IMR-90 (cell line): ENCODE results near the gene DPEP3. TPM values are rescaled to one million over a fixed set of nuclear protein-coding genes. Genes with fewer than 3 reads are reported as not detected.

Experiments used
- ATAC-seq: fragments of 200-7000 bp; cut with Tn5 transposase; 2 replicates; pipeline ENCODE4 v1.9.1; 2020; ENCODE audit warnings: low read depth, mild to moderate bottlenecking, moderate library complexity
- BruUV-seq: library from RNA; stranded (reverse); fragments of 400-500 nt; replicated peaks from 2 replicates; lab custom pipeline; 2021; lab: Mats Ljungman, UMichigan
- CTCF ChIA-PET: fragments of 300-600 bp; formaldehyde crosslinking; extraction: SDS; loops from one replicate; lab custom pipeline; 2021; ENCODE audit warnings: antibody characterized with exemption; lab: Yijun Ruan, JAX
- POLR2A ChIA-PET: fragments of 300-600 bp; sonication (Branson Sonifier 250); formaldehyde crosslinking; loops from one replicate; lab custom pipeline; 2022; ENCODE audit warnings: antibody characterized with exemption; ENCODE audit not compliant: unreplicated experiment; lab: Charles Lee
- DNase-seq: peaks from one replicate; pipeline ENCODE4 v3.0.0; 2013
- H2AFZ ChIP-seq: replicated peaks from 2 replicates; pipeline ENCODE3; 2013; ENCODE audit warnings: low read length, mild to moderate bottlenecking; ENCODE audit not compliant: poor library complexity
- H2AK5ac ChIP-seq: 2 replicates; pipeline ENCODE4 v1.6.1; 2013; ENCODE audit warnings: low read depth, low read length, inconsistent platforms
- H2AK9ac ChIP-seq: replicated peaks from 2 replicates; pipeline ENCODE3; 2013; ENCODE audit warnings: mild to moderate bottlenecking, low read depth, low read length, moderate library complexity; ENCODE audit not compliant: poor library complexity
- H2BK120ac ChIP-seq: 2 replicates; pipeline ENCODE4 v1.6.1; 2013; ENCODE audit warnings: low read depth, low read length, inconsistent platforms
- H2BK15ac ChIP-seq: 3 replicates; pipeline ENCODE4 v1.6.1; 2013; ENCODE audit warnings: low read depth, low read length, inconsistent platforms
- H2BK20ac ChIP-seq: 2 replicates; pipeline ENCODE4 v1.6.1; 2013; ENCODE audit warnings: low read depth, mild to moderate bottlenecking, inconsistent platforms, low read length, moderate library complexity
- H2BK5ac ChIP-seq: 2 replicates; pipeline ENCODE4 v1.6.1; 2013; ENCODE audit warnings: mild to moderate bottlenecking, low read depth, low read length, inconsistent platforms; ENCODE audit not compliant: poor library complexity, severe bottlenecking
- H3K14ac ChIP-seq: replicated peaks from 2 replicates; pipeline ENCODE4 v1.6.1; 2013; ENCODE audit warnings: low read depth, low read length, inconsistent platforms
- H3K18ac ChIP-seq: 2 replicates; pipeline ENCODE4 v1.6.1; 2013; ENCODE audit warnings: low read depth, low read length, control low read depth
- H3K23ac ChIP-seq: 2 replicates; pipeline ENCODE4 v1.6.1; 2013; ENCODE audit warnings: low read depth, low read length, inconsistent platforms
- H3K27ac ChIP-seq: 2 replicates; pipeline ENCODE4 v1.5.1; 2013; ENCODE audit warnings: mild to moderate bottlenecking, control low read depth, low read length; ENCODE audit not compliant: insufficient read depth
- H3K27me3 ChIP-seq: 2 replicates; pipeline ENCODE4 v1.6.1; 2013; ENCODE audit warnings: low read length; ENCODE audit not compliant: control insufficient read depth, insufficient read depth
- H3K36me3 ChIP-seq: 2 replicates; pipeline ENCODE4 v1.6.1; 2013; ENCODE audit warnings: low read length, mixed read lengths; ENCODE audit not compliant: control insufficient read depth, insufficient read depth
- H3K4ac ChIP-seq: 2 replicates; pipeline ENCODE4 v1.6.1; 2013; ENCODE audit warnings: low read depth, low read length, inconsistent platforms
- H3K4me1 ChIP-seq: 2 replicates; pipeline ENCODE4 v1.6.1; 2013; ENCODE audit warnings: low read length, mixed read lengths; ENCODE audit not compliant: control insufficient read depth, insufficient read depth
- H3K4me2 ChIP-seq: 2 replicates; pipeline ENCODE4 v1.6.1; 2013; ENCODE audit warnings: low read depth, mild to moderate bottlenecking, control low read depth, low read length, moderate library complexity
- H3K4me3 ChIP-seq: 2 replicates; pipeline ENCODE4 v1.5.1; 2013; ENCODE audit warnings: low read depth, mild to moderate bottlenecking, control low read depth, low read length, moderate library complexity; ENCODE audit not compliant: insufficient read depth
- H3K56ac ChIP-seq: 2 replicates; pipeline ENCODE4 v1.6.1; 2013; ENCODE audit warnings: low read length, inconsistent platforms; ENCODE audit not compliant: insufficient read depth; ENCODE audit errors: extremely low read depth
- H3K79me1 ChIP-seq, 2 experiments: 2 replicates each; pipeline ENCODE4 v1.6.1; 2013; ENCODE audit warnings: low read length in 2 of 2, inconsistent platforms in 1 of 2, low read depth in 1 of 2
- H3K9ac ChIP-seq: 2 replicates; pipeline ENCODE4 v1.6.1; 2013; ENCODE audit warnings: low read depth, low read length, control low read depth
- H3K9me1 ChIP-seq: 2 replicates; pipeline ENCODE4 v1.6.1; 2013; ENCODE audit warnings: low read length, inconsistent platforms; ENCODE audit not compliant: insufficient read depth
- H3K9me3 ChIP-seq: 2 replicates; pipeline ENCODE4 v1.6.1; 2013; ENCODE audit warnings: low read length; ENCODE audit not compliant: control insufficient read depth, insufficient read depth
- H4K20me1 ChIP-seq: 2 replicates; pipeline ENCODE4 v1.6.1; 2013; ENCODE audit warnings: low read length, inconsistent platforms; ENCODE audit not compliant: insufficient read depth
- H4K5ac ChIP-seq: 2 replicates; pipeline ENCODE4 v1.6.1; 2013; ENCODE audit warnings: mild to moderate bottlenecking, low read depth, low read length, control low read depth
- H4K8ac ChIP-seq, 2 experiments: 2 replicates each; pipeline ENCODE4 v1.6.1; 2013; ENCODE audit warnings: low read depth in 2 of 2, low read length in 2 of 2, control low read depth in 1 of 2, inconsistent platforms in 1 of 2
- H4K91ac ChIP-seq: 2 replicates; pipeline ENCODE4 v1.6.1; 2013; ENCODE audit warnings: low read depth, low read length, inconsistent platforms; ENCODE audit not compliant: insufficient read depth
- BHLHE40 ChIP-seq: fragments of 150-350 bp; IDR thresholded peaks from 2 replicates; pipeline ENCODE4 v1.6.1; 2016; ENCODE audit warnings: mild to moderate bottlenecking, low read depth, low read length
- CEBPB ChIP-seq: IDR thresholded peaks from 2 replicates; pipeline ENCODE4 v1.6.1; 2012; ENCODE audit warnings: low read depth, low read length, improper control_type of control experiment
- CHD1 ChIP-seq: IDR thresholded peaks from 2 replicates; pipeline ENCODE4 v1.6.1; 2012; ENCODE audit warnings: low read depth, low read length, improper control_type of control experiment
- CTCF ChIP-seq: conservative IDR thresholded peaks from 2 replicates; pipeline ENCODE4 v1.5.1; 2012; ENCODE audit warnings: mild to moderate bottlenecking, low read depth, low read length, improper control_type of control experiment
- ELK1 ChIP-seq: fragments of 150-350 bp; IDR thresholded peaks from 2 replicates; pipeline ENCODE4 v1.6.1; 2016; ENCODE audit warnings: low read depth, mild to moderate bottlenecking, low read length, moderate library complexity, borderline replicate concordance
- FOS ChIP-seq: fragments of 150-350 bp; IDR thresholded peaks from 2 replicates; pipeline ENCODE4 v1.6.1; 2016; ENCODE audit warnings: low read depth, low read length
- MAFK ChIP-seq: IDR thresholded peaks from 2 replicates; pipeline ENCODE4 v1.6.1; 2012; ENCODE audit warnings: low read depth, low read length, improper control_type of control experiment
- MAZ ChIP-seq: IDR thresholded peaks from 2 replicates; pipeline ENCODE4 v1.6.1; 2012; ENCODE audit warnings: low read depth, mild to moderate bottlenecking, low read length, improper control_type of control experiment, moderate library complexity, borderline replicate concordance
- MXI1 ChIP-seq: IDR thresholded peaks from 2 replicates; pipeline ENCODE4 v1.6.1; 2012; ENCODE audit warnings: low read depth, mild to moderate bottlenecking, low read length, moderate library complexity, borderline replicate concordance
- NFE2L2 ChIP-seq: fragments of 150-350 bp; IDR thresholded peaks from 2 replicates; pipeline ENCODE4 v1.6.1; 2016; ENCODE audit warnings: low read depth, mild to moderate bottlenecking, low read length
- POLR2A ChIP-seq: IDR thresholded peaks from 2 replicates; pipeline ENCODE4 v1.6.1; 2012; ENCODE audit warnings: mild to moderate bottlenecking, low read depth, low read length
- RAD21 ChIP-seq: IDR thresholded peaks from 2 replicates; pipeline ENCODE4 v1.6.1; 2012; ENCODE audit warnings: low read length, improper control_type of control experiment
- RCOR1 ChIP-seq: IDR thresholded peaks from 2 replicates; pipeline ENCODE4 v1.6.1; 2012; ENCODE audit warnings: mild to moderate bottlenecking, low read length, improper control_type of control experiment; ENCODE audit not compliant: insufficient replicate concordance
- RFX5 ChIP-seq: IDR thresholded peaks from 2 replicates; pipeline ENCODE4 v1.8.0; 2012; ENCODE audit warnings: low read depth, mild to moderate bottlenecking, low read length, moderate library complexity
- SMC3 ChIP-seq: fragments of 150-350 bp; IDR thresholded peaks from 2 replicates; pipeline ENCODE4 v1.6.1; 2016; ENCODE audit warnings: low read depth, mild to moderate bottlenecking, antibody characterized with exemption, low read length, moderate library complexity
- USF2 ChIP-seq: fragments of 150-350 bp; IDR thresholded peaks from 2 replicates; pipeline ENCODE4 v1.6.1; 2017; ENCODE audit warnings: mild to moderate bottlenecking, antibody characterized with exemption, low read length, low read depth
- WGBS, 2 experiments: methylation state at CpG; one replicate each; pipeline versions ENCODE4 v1.1.5 to v1.1.7; 2013; ENCODE audit warnings: missing lambda C conversion rate in 2 of 2; ENCODE audit not compliant: insufficient read length in 1 of 2; ENCODE audit errors: extremely low coverage in 2 of 2; 5-methylcytosine and 5-hydroxymethylcytosine counted together
- dilution Hi-C: fragments of 300-500 bp; cut with HindIII; formaldehyde crosslinking; loops from one replicate; pipeline ENCODE4 v1.14.3; 2018; ENCODE audit warnings: low sequenced_read_pairs; ENCODE audit not compliant: unreplicated experiment
- in situ Hi-C: fragments of 300-500 bp; cut with MboI; formaldehyde crosslinking; loops from 3 replicates; pipeline ENCODE4 v1.14.3; 2019; ENCODE audit warnings: low sequenced_read_pairs, inconsistent platforms, mixed read lengths
- intact Hi-C: fragments of 100-400 bp; cut with micrococcal nuclease; formaldehyde crosslinking; loops from 2 replicates; pipeline ENCODE4 v1.10.0; 2022
- polyA plus RNA-seq, 3 experiments: library from polyadenylated mRNA; depleted of rRNA; stranded (reverse); fragments of >200 nt; gene quantifications; 2 replicates each; pipeline ENCODE4 v1.2.3, GENCODE V29; 2012; ENCODE audit warnings: low replicate concordance in 1 of 3
- total RNA-seq: library from RNA; depleted of rRNA; stranded (reverse); fragments of >200 nt; gene quantifications from 2 replicates; pipeline ENCODE4 v1.2.3, GENCODE V29; 2012

Gene DPEP3
- total and polyA plus RNA-seq, 2 of the 4 experiments (the other 2 are of a cell fraction), result not detected

- Histone ChIP-seq H3K56ac (no peak overlapping the region), H3K9ac (no peak overlapping the region), H3K9me1 (peaks cover 69% of the 10 kb centered on the region), H3K4ac (no peak overlapping the region), H3K27me3 (no peaks in the 10 kb centered on the region), H3K23ac (no peak overlapping the region), H3K4me1 (peaks cover 52% of the 10 kb centered on the region), H3K4me3 (no peak overlapping the region), H3K36me3 (peaks cover 62% of the 10 kb centered on the region), H3K79me1 (peaks cover 48 to 96% of the 10 kb centered on the region in 2 experiments), H2AK5ac (no peak overlapping the region), H4K20me1 (peaks cover 94% of the 10 kb centered on the region), H2BK15ac (no peak overlapping the region), H4K91ac (no peak overlapping the region), H3K14ac (no peak overlapping the region), H3K4me2 (no peak overlapping the region), H2BK5ac (no peak overlapping the region), H3K27ac (no peak overlapping the region), H4K8ac (no peak overlapping the region; a peak in 1 of 4 replicates), H2BK20ac (no peak overlapping the region), H3K9me3 (no peaks in the 10 kb centered on the region), H2AK9ac (no peak overlapping the region), H2BK120ac (no peak overlapping the region), H4K5ac (no peak overlapping the region), H3K18ac (no peak overlapping the region), H2AFZ (no peak overlapping the region)
- TF ChIP-seq RAD21 (no peak), NFE2L2 (no peak), MAZ (no peak), MAFK (no peak), RCOR1 (no peak), CTCF (no peak), SMC3 (no peak), BHLHE40 (no peak), POLR2A (no peak), CEBPB (no peak), USF2 (no peak), FOS (no peak), CHD1 (no peak), RFX5 (no peak), MXI1 (no peak), ELK1 (no peak)
- POLR2A ChIA-PET, result no interaction called here
- in situ Hi-C loops, result no loop called here
- DNase-seq (no peak), ATAC-seq (no peak)
- BruUV-seq, result no TSS peak
- no CpG with 5 or more reads among the region's 2 CpGs for WGBS, 2 experiments
- intact Hi-C loops, result loop anchor here (10.0 kb wide), 1 partner anchor 262 kb away; no protein-coding TSS in a partner anchor
- dilution Hi-C loops, result no loop called here
- CTCF ChIA-PET, result no interaction called here
Measured at GRCh38 chr16:67963292-67963661, 17.0 kb downstream of the DPEP3 start.
